Endothelial cell of umbilical vein (primary cell): Measurements from ENCODE around the gene GAPVD1. TPM values are rescaled to one million over a fixed set of nuclear protein-coding genes. Genes with fewer than 3 reads are reported as not detected.

ENCODE experiments used
- BruUV-seq: library from RNA; stranded (reverse); fragments of 400-500 nt; replicated peaks from 2 replicates; lab custom pipeline; 2021; lab: Mats Ljungman, UMichigan
- CTCF ChIA-PET: fragments of 300-600, 350-600 bp; sonication (Branson Sonifier 250); formaldehyde crosslinking; loops from one replicate; lab custom pipeline; 2021; ENCODE audit warnings: antibody characterized with exemption, inconsistent platforms; lab: Charles Lee
- POLR2A ChIA-PET: fragments of 300-600, 350-600 bp; sonication (Branson Sonifier 250); formaldehyde crosslinking; loops from one replicate; lab custom pipeline; 2021; ENCODE audit warnings: antibody characterized with exemption, inconsistent platforms; lab: Charles Lee
- DNase-seq: peaks from one replicate; pipeline ENCODE4 v3.0.0-alpha.2; 2011; ENCODE audit warnings: low read depth, low spot score
- FAIRE-seq: peaks from 2 replicates; lab custom pipeline; 2011; peaks lifted over from hg19 to GRCh38; lab: Jason Lieb, UNC
- H2AFZ ChIP-seq: 2 replicates; pipeline ENCODE4 v1.6.0; 2012; ENCODE audit warnings: low read depth, low read length, control low read depth, inconsistent platforms
- H3K27ac ChIP-seq: 2 replicates; pipeline ENCODE4 v1.5.1; 2011; ENCODE audit warnings: low read depth, mild to moderate bottlenecking, control low read depth, low read length, moderate library complexity; ENCODE audit not compliant: insufficient read depth
- H3K27me3 ChIP-seq, 2 experiments: 2 replicates each; pipeline versions ENCODE4 v1.6.0 to v1.6.1; 2011; ENCODE audit warnings: low read length in 2 of 2, mixed read lengths in 1 of 2; ENCODE audit not compliant: control insufficient read depth in 2 of 2, insufficient read depth in 2 of 2
- H3K36me3 ChIP-seq, 2 experiments: 2 replicates in 1 of 2; 3 replicates in 1 of 2; pipeline ENCODE4 v1.5.1; 2011; ENCODE audit warnings: low read length in 2 of 2, mild to moderate bottlenecking in 1 of 2, moderate library complexity in 1 of 2; ENCODE audit not compliant: control insufficient read depth in 2 of 2, insufficient read depth in 2 of 2; ENCODE audit errors: extremely low read depth in 1 of 2
- H3K4me1 ChIP-seq: 3 replicates; pipeline ENCODE4 v1.5.1; 2011; ENCODE audit warnings: mild to moderate bottlenecking, low read length; ENCODE audit not compliant: control insufficient read depth, insufficient read depth; ENCODE audit errors: extremely low read depth
- H3K4me2 ChIP-seq: 2 replicates; pipeline ENCODE4 v1.6.1; 2011; ENCODE audit warnings: low read length, control low read depth, mixed read lengths; ENCODE audit not compliant: insufficient read depth
- H3K4me3 ChIP-seq, 3 experiments: fragments of 200-600 bp in 1 of 3; sonication (generic), shearing (Covaris generic) in 1 of 3; replicated peaks in 1 of 3; 2 replicates each; pipeline ENCODE4 v1.5.1; 2011 to 2016; ENCODE audit warnings: control low read depth in 3 of 3, low read length in 3 of 3, mild to moderate bottlenecking in 2 of 3, inconsistent platforms in 1 of 3, low read depth in 1 of 3, moderate library complexity in 1 of 3; ENCODE audit not compliant: insufficient read depth in 1 of 3
- H3K79me2 ChIP-seq: 2 replicates; pipeline ENCODE4 v1.6.0; 2012; ENCODE audit warnings: low read length, inconsistent platforms; ENCODE audit not compliant: control insufficient read depth, insufficient read depth
- H3K9ac ChIP-seq: replicated peaks from 2 replicates; pipeline ENCODE3; 2011; ENCODE audit warnings: low read length, control low read depth; ENCODE audit not compliant: insufficient read depth; ENCODE audit errors: extremely low read depth
- H3K9me1 ChIP-seq: replicated peaks from 3 replicates; pipeline ENCODE4 v1.6.0; 2011; ENCODE audit warnings: mild to moderate bottlenecking, low read length; ENCODE audit not compliant: control insufficient read depth, insufficient read depth; ENCODE audit errors: extremely low read depth
- H3K9me3 ChIP-seq: replicated peaks from 2 replicates; pipeline ENCODE4 v1.5.1; 2012; ENCODE audit warnings: low read length, inconsistent platforms; ENCODE audit not compliant: control insufficient read depth, insufficient read depth
- H4K20me1 ChIP-seq: replicated peaks from 2 replicates; pipeline ENCODE3; 2011; ENCODE audit warnings: mild to moderate bottlenecking, low read length; ENCODE audit not compliant: control insufficient read depth, insufficient read depth; ENCODE audit errors: extremely low read depth
- EZH2 ChIP-seq: IDR thresholded peaks from 2 replicates; pipeline ENCODE4 v1.6.1; 2012; ENCODE audit warnings: borderline replicate concordance, low read depth, mild to moderate bottlenecking, moderate library complexity, low read length, inconsistent platforms; ENCODE audit not compliant: severe bottlenecking
- FOS ChIP-seq: IDR thresholded peaks from 2 replicates; pipeline ENCODE4 v1.6.1; 2011; ENCODE audit warnings: mild to moderate bottlenecking, low read length, moderate library complexity, borderline replicate concordance; ENCODE audit not compliant: insufficient read depth
- GATA2 ChIP-seq: IDR thresholded peaks from 2 replicates; pipeline ENCODE4 v1.7.0; 2011; ENCODE audit warnings: low read depth, mild to moderate bottlenecking, moderate library complexity, mixed read lengths, low read length; ENCODE audit not compliant: insufficient read length, insufficient read depth
- JUN ChIP-seq: IDR thresholded peaks from 2 replicates; pipeline ENCODE4 v1.6.1; 2011; ENCODE audit warnings: borderline replicate concordance, low read depth; ENCODE audit not compliant: insufficient read length, insufficient read depth
- MAX ChIP-seq: IDR thresholded peaks from 2 replicates; pipeline ENCODE4 v1.6.1; 2011; ENCODE audit not compliant: insufficient read depth, insufficient read length
- MYC ChIP-seq: IDR thresholded peaks from one replicate; pipeline ENCODE4 v1.6.1; 2011; ENCODE audit warnings: mild to moderate bottlenecking, low read depth, low read length
- POLR2A ChIP-seq: IDR thresholded peaks from 2 replicates; pipeline ENCODE4 v1.6.1; 2012; ENCODE audit warnings: low read depth, mild to moderate bottlenecking, control low read depth, low read length
- POLR2AphosphoS5 ChIP-seq: IDR thresholded peaks from 2 replicates; pipeline ENCODE4 v1.6.1; 2012; ENCODE audit warnings: low read depth, mild to moderate bottlenecking, control low read depth, low read length, moderate library complexity; ENCODE audit not compliant: insufficient read depth
- dilution Hi-C: fragments of 300-500 bp; cut with MboI; formaldehyde crosslinking; loops from one replicate; pipeline ENCODE4 v1.15.0; 2019; ENCODE audit warnings: low sequenced_read_pairs; ENCODE audit not compliant: extremely low pct_ligation_motif_present
- intact Hi-C: fragments of 100-400 bp; cut with micrococcal nuclease; formaldehyde crosslinking; loops from one replicate; pipeline ENCODE4 v1.10.0; 2022
- polyA plus RNA-seq, 4 experiments: library from polyadenylated mRNA; depleted of rRNA in 3 of 4; stranded (reverse) in 3 of 4; unstranded in 1 of 4; fragments of >200 nt; gene quantifications; 2 replicates each; pipeline versions ENCODE4 v1.2.1 to v1.2.3, GENCODE V29; 2011 to 2012; ENCODE audit warnings: missing spikeins in 1 of 4
- total RNA-seq: library from RNA; stranded (reverse); gene quantifications from 2 replicates; pipeline ENCODE4 v1.2.3, GENCODE V29; 2021
- TF ChIP-seq, protein P1 (sequence below), 2 donors: IDR thresholded peaks; 1 replicate in 1 of 2; 2 replicates in 1 of 2; pipeline ENCODE4 v1.5.1; 2011; ENCODE audit warnings: low read length in 2 of 2, mild to moderate bottlenecking in 2 of 2, moderate library complexity in 2 of 2, control low read depth in 1 of 2, inconsistent platforms in 1 of 2, low read depth in 1 of 2; ENCODE audit not compliant: insufficient read depth in 1 of 2; ENCODE audit errors: extremely low read depth in 1 of 2

GAPVD1 gene
- total and polyA plus RNA-seq, 2 donors (not counting 3 experiments of a cell fraction or from before 2014, with no cell fraction given), result 10.7 to 53.2 TPM

- H3K36me3 ChIP-seq, result peaks cover 0 to 2% of the 10 kb centered on the region in 2 experiments
- no peak for TF ChIP-seq EZH2
- no peak for TF ChIP-seq GATA2
- no peak for TF ChIP-seq FOS
- TF ChIP-seq, protein P1, sequence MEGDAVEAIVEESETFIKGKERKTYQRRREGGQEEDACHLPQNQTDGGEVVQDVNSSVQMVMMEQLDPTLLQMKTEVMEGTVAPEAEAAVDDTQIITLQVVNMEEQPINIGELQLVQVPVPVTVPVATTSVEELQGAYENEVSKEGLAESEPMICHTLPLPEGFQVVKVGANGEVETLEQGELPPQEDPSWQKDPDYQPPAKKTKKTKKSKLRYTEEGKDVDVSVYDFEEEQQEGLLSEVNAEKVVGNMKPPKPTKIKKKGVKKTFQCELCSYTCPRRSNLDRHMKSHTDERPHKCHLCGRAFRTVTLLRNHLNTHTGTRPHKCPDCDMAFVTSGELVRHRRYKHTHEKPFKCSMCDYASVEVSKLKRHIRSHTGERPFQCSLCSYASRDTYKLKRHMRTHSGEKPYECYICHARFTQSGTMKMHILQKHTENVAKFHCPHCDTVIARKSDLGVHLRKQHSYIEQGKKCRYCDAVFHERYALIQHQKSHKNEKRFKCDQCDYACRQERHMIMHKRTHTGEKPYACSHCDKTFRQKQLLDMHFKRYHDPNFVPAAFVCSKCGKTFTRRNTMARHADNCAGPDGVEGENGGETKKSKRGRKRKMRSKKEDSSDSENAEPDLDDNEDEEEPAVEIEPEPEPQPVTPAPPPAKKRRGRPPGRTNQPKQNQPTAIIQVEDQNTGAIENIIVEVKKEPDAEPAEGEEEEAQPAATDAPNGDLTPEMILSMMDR (IDR thresholded peaks at IDR 0.05; ENCODE audit: extremely low read depth in 1 of 2, insufficient read depth in 1 of 2, low read depth in 1 of 2, low read length in 2 of 2), result no peak
- TF ChIP-seq JUN, result no peak
- TF ChIP-seq MAX, result no peak
- TF ChIP-seq MYC, result no peak
- TF ChIP-seq POLR2AphosphoS5, result no peak
- TF ChIP-seq POLR2A, result no peak
- H3K9me3 ChIP-seq, result no peaks in the 10 kb centered on the region
- intact Hi-C loops, result no loop called here
- H2AFZ ChIP-seq, result no peak overlapping the region
- no peaks in the 10 kb centered on the region for H3K27me3 ChIP-seq
- FAIRE-seq, result no peak
- peaks cover 61% of the 10 kb centered on the region for H3K79me2 ChIP-seq
- H4K20me1 ChIP-seq, result no peaks in the 10 kb centered on the region
- no peak overlapping the region for H3K9ac ChIP-seq
- H3K4me1 ChIP-seq, result peaks cover 4% of the 10 kb centered on the region
- dilution Hi-C loops, result no loop called here
- ChIA-PET CTCF (interaction anchor here (1.2 to 1.4 kb wide), 3 partner anchors 13 to 92 kb away, joined by 3 to 4 read pairs (median 4); no protein-coding TSS in a partner anchor), POLR2A (interaction anchor here (0.6 kb wide), 1 partner anchor 56 kb away, joined by 4 read pairs; no protein-coding TSS in a partner anchor)
- no peaks in the 10 kb centered on the region for H3K9me1 ChIP-seq
- H3K4me3 ChIP-seq, result no peak overlapping the region
- BruUV-seq, result no TSS peak
- H3K4me2 ChIP-seq, result no peak overlapping the region
- DNase-seq, result no peak
- no peak overlapping the region for H3K27ac ChIP-seq
Observed at GRCh38 chr9:125269014-125269397, 7.4 kb downstream of the GAPVD1 start.
